NCI-H510A treated with DMSO at 0.1 percent for 48 hours (cell line): ENCODE data around the gene CMSS1.

ENCODE experiments used
- DNase-seq: peaks from one replicate; lab custom pipeline; 2025; lab: John Stamatoyannopoulos, UW

The CMSS1 gene

DNA sequence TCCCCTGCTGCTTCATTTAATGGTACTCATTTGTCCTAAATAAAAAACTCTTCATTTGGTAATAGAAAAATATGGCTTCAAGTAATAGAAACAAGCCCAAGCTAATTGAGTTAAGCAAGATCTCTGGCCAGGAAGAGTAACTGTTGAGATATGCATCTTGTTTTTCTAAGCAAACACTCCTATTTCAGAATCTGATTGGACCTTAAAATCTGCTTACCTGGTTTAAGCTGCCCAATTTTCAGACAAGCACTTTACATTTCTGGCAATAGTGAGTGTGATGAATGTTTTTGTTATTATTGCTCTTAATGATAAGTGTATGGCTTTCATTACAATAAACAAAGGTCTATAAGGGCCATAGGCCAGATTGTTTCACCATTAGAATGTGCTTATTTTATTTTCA lies 86.2 kb downstream of the CMSS1 start:
- no peak for DNase-seq

DNA sequence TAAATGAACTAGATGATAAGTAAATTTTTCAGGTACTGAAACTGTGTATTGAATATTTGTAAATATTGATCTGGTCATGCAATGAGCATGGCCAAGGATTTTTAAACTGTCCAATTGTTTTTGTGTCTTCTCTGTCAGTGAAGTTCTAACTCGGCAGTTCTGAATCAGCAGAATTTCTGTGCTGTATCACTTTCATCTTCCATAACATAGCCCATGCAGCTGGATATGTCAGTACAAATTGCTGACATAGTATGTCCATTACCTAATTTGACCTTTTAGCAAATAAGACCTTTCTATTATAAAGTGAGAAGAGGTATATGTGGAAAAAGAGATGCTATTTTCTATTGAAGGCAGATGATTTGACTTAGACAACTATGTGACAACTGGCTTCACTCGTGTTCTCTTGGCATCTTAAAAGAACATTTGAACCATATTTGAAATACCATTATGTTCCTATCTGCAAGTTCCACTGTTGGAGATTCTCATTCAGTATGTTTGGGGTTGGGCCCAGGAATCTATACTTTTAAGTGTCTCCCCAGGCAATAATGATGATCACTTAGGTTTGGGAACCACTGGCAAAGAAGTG lies 90.4 kb downstream of the CMSS1 start:
- no peak for DNase-seq

DNA sequence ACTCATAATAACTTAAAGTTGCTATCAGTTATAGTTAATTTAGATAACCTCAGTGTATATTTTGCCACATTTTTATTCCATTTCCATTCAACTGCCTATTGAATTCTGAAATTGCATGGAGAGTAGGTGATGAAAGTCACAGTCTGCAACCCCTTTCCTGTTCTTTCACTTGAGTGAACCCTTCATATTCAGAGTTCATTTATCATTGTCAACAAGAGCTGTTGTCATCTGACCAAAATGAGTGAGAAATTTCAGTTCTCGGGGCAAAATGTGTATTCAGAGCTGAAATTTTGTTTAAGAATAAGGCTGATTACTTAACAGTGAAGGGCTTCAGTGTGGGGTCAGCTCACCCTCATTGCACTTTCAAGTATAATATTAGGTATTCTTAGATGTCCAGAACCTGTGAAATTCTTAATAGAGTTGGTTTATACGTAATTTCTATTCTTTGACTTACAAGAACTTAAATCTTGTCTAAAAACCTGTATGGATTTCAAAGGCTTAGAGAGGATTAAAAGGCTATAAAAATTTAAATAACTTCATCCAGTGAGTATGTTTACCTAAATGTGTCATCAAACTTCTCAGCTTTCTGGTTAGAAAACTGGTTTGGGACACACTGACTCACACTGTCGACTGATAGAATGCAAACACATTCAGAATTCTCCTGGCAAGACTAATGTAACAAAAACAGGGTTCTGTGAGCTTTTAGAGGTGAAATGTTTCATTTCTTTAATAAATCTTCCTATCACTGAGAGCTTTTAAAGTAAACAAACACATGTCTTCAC lies 92.2 kb downstream of the CMSS1 start:
- DNase-seq, result no peak

DNA sequence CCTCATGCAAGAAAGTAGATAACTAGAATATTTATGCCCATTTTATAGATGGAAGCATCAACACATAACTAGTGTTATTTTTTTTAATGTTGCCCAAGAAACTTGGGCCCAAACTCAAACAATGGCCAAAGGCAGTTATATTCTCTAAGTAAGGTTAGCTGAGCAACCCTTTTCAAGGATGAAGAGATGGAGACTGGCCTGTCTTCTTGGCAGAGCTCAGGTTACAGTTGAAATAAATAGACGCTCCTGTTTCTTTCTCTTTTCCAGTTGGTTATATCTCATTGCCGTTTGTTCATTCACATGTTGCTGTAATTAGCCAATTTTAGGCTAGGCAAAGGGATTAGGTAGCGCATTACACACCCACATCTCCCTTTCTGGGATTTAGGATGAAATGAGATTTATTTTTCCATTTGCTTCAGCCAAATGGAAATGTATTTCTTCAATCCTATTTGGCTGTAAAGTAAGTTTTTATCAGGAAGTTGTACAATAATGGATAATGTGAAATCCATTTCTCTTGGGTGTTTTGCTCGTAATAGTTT lies 93.2 kb downstream of the CMSS1 start:
- DNase-seq, result no peak

DNA sequence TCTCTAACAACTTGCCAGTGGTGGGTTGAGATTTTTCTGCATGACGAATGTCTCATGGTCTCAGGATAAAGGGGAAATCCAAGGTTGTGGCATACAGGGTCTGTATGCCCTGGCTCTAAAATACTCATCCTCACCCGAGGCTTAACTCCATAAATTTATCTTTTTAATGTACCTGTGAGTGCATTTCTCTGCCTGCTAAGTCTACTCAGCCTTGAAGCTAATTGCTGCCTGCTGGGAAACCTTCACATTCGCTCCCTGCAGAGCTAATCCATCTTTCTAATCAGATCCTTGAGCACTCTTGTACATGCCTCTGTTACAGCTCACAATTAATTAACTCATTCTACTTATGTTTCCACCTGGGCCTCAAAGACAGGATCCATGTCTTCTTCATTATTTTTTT lies 93.8 kb downstream of the CMSS1 start:
- no peak for DNase-seq

DNA sequence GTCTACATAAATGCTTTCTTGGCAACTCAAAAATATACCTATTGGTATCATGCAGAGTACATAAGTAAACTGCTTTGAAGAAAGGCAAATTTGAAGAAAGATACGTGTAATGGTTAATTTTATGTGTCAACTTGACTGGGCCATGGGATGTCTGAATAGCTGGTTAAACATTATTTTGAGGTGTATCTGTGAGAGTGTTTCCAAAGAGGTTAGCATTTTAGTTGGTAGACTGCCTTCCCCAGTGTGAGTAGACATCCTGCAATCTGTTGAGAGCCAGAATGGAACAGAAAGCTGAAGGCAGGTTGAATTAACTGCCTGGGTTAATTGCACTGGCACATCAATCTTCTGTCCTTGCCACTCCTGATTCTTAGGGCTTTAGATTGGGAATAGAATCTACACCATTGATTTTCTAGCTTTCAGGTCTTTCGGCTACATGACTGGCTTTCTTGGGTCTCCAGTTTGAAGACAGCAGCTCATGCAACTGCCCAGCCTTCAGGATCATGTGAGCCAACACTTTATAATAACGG lies 98.3 kb downstream of the CMSS1 start:
- no peak for DNase-seq

DNA sequence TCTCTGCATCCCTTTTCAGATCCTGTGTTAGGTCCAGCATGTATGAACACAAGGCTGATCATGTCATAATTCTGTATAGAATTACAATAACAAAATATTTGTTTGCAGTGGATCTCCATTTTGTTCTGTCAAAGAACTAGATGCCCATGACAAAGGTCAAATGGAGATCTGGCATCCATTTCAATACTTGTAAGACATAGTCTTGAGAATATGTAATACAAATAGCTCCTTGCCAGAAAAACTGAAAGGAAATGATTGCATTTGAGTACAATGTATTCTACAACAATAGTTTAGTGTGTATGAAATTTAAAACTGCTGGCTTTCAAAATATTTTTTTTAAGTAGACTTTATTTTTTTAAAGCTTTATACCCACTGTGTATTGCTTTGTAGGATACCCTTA lies 101.1 kb downstream of the CMSS1 start:
- no peak for DNase-seq

DNA sequence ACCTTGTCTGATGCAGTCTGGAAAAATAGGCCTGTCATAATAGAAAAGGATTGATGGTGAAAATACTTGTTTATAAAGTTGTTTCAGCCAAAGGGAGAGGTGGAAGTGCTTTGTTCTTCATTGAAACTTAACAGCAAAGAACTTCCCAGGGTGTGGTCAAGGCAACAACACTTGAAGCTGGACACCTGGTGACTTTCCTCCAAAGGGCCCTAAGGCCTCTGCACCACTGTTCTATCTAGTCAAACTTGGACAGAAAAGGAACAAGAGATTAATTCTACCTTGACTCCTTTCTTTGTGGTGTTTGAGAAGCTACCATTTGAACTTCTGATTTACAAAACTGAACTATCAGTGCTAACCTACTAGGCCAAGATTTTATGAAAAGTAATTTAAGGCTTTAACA lies 102.0 kb downstream of the CMSS1 start:
- DNase-seq, result no peak

DNA sequence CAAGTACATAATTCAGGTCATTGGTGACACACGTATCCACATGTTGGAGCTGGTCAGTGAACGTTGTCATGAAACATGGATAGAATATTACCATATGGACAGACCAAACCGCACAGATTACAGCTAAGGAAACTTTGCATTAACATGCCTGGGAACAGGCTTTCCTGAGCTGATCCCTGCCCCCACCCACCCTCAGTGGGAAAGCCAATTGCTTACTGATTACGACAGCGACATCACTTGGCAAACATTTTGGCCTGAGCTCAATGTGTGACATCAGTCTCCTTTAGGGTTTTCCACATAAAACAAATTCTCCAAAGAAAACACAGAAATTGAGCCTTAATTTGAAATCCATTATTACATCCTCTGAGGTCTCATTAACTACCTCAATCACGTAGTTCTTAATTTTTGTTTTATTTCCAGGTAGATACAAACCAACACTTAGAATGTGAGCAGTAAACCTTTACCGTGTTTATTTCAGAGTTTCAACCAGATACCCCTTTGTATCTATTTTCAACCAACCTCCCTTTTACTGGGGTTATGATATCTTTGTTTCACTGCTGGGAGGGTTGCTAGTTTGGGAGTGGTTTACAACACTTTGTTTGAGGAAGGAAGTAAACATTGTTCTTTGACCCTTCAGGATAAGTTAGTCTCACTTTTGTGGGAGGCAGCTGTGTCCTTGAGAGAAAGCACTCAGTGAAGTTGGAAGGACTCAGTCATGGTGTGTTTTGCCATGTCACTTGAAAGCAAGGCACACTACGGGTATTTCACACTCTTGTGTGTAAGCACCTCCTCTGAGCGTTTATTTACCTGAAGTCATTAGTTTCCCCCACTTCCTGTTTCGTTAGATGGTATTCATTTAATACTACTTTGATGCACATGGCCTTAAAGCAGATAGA lies 103.1 kb downstream of the CMSS1 start:
- peak; percentile 61 for DNase-seq

DNA sequence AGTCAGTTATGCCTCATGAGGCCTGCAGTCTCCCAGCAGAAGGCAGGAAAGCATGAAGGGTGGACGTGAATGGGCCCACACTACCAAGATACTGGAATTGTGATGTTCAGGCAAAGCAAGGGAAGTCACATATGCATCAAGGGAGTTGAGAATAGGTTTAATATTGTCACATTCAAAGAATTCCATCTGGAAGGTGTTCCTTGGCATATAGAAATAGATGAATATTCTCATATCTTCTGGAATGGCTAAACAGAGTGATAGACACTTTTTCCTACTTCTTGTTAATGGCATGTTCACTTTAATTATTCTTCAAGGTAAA lies 103.7 kb downstream of the CMSS1 start:
- no peak for DNase-seq

DNA sequence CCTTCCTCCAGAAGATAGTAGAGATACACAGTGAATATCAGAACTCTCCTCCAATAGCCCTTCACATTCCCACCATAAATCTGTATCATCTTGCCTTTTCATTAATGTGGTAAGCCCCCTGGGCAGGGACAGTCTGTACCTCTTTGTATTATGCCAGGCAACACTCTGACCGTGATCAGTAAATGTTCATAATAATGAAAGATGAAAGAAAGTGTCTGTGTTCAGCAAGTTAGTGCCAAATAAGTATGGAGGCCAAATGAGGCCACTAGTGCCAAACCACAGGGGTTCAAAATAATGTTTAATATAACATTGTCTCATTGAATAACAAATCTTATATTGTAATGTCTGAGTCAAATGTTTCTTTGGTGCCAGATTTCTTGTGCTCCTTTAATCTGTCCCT lies 104.3 kb downstream of the CMSS1 start:
- no peak for DNase-seq

DNA sequence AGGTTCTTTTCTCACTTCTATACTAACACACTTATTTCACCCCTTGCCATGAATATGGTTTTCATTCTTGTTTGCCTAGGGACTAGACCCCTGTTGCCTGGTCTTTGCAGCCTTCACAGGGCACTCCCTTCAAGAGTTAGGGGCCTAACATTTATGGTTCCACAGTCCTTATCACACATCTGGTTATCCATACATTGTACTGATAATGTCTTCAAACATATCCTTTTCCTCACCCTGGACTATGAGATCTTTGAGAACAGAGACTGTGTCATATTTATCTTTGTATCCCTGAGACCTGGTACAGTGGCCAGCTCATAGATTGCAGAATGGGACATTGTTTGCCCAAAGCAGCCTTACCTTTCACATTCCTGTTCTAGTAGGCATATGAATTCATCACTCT lies 106.2 kb downstream of the CMSS1 start:
- no peak for DNase-seq

DNA sequence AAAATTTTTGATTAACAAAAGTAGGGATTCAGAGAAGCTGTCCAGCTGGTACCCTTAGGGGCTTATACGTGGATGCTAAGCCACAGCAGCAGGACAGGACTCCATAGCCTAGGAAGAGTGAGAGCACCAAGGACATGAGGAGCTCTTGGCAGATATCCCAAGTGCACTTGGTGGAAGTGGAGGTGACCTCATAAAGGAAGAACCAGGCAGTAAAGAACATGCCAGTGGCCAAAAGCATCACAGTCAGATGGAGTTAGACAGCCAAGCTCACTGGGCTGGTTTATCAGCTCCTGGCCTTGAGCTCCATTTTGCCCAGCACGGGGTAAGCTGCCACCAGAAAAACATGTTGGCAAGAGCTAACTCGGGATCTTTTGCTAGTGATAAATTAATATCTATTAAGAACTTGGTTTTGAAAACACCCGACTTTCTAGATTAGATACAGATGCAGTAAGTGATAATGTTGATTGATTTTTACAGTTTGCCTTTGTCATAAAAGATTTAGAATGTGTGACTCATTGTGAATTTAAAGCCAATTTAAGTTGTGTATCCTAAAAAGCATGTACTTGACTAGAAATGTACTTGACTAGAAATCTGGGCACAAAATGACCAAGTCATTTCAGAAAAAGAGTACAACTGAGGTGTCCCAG lies 108.0 kb downstream of the CMSS1 start:
- peak; percentile 29 for DNase-seq

DNA sequence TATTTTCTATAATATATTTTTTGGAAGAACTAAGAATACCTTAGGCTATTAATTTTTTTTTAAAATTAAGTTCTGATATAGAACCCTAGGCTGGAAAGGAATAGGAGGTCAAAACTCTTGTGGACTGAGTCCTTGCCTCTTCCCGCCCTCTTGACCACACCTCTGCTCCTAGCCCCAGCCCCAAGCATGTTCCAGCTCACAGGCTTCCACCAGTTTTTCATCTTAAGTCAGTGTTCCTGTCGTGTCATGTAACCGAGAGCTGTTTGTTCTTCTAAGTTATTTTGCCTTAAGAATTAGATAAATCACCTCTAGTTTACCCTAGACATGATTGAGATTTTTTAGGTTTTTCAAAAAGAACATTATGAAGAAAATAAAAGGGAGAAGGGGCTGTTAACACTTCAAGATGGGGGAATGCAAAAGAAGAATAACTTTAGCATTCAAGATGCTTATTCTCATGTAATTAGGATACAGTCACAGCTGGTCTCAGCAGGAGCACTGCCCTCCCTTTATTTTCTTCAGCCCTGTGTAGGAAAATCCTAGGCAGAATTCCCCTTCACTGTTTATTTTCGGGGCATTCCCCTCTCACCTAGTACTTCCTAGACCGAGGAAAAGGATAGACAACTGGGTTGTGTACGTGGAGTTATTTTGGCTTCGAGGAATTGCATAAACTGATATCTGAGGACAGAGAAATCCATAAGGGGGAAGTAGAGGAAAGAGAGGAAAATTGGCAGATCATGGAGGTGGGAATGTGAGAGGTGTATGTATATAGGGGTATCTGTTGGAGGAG lies 110.2 kb downstream of the CMSS1 start:
- no peak for DNase-seq

DNA sequence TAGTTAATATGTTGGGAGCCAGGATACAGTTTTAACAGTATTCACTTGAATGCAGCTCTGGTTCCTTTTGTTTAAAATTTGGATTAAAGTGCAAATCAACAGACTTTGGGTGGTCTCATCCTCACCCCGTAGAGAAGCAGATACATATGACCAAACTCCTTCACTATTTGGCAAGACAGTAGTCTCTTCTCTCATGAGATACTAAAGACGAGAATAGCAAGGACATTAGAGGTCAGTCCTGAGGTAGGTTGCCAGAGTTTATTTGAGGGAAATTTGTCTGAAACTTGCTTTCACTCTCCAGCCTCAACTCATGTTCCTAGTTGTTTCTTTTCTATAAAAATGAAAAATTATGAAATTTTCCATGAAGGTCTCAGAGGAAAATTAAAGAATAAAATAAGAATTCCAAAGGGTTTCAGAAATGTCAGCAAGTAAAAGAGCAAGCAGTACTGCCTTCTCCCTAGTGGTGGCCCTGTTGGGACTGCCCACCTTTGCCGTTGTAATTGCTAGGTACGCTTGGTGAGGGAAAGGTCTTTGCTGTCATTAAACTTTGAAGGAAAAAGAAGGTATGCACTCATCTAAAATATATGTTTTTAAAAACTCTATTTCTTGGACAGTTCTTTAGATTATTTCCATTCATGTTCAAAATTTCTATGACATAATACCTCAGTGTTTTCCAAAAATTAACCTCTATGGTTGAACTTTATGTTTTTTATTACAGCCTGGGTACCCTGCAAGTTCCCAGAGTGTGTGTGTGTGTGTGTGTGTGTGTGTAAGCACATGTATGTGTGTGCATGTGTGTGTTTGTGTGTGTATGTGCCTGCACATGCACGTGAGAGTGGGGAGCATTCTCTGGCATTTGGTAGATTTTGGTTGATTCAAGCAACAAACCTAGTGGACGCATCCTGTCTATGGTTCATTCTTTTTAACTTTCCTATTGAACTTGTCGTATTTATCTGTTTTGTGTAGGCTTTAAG lies 111.4 kb downstream of the CMSS1 start:
- DNase-seq, result no peak

DNA sequence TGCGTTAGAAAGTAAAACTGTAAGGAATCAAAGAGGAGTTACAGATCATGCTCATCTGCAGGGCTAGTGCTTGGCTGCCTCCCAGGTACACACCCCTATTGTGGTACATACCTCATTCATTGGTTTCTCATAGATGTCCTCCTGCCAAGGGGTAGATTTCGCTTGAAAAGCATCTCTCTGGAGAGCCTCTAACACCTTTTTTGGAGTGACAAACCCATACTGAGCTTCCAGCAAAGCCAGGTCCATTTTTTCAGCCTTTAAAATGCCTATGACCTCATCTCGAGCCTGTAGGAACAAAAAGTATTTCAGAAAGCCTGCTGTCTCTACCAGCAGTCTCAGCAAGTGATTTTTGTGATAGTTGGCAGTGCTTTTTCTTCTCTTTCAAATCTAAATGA lies 112.1 kb downstream of the CMSS1 start:
- DNase-seq, result no peak

DNA sequence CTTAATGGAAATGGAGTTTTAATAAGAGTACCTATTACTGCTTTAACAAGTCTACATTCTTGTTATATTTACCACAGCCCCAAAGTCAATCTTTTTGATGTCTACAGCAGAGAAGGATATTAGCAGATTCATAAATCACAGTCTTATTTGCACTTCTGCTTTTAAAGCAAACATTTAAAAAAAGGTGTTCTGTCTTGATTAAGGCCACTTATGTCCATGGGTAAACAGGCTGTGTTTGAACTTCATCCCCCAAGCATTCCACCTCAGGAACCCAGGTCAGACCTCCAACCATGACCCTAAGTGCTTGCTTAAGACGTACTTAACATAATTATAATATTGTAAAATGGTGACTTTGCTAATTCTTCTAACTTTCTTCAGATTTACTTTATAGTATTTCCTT lies 113.4 kb downstream of the CMSS1 start:
- DNase-seq, result no peak

DNA sequence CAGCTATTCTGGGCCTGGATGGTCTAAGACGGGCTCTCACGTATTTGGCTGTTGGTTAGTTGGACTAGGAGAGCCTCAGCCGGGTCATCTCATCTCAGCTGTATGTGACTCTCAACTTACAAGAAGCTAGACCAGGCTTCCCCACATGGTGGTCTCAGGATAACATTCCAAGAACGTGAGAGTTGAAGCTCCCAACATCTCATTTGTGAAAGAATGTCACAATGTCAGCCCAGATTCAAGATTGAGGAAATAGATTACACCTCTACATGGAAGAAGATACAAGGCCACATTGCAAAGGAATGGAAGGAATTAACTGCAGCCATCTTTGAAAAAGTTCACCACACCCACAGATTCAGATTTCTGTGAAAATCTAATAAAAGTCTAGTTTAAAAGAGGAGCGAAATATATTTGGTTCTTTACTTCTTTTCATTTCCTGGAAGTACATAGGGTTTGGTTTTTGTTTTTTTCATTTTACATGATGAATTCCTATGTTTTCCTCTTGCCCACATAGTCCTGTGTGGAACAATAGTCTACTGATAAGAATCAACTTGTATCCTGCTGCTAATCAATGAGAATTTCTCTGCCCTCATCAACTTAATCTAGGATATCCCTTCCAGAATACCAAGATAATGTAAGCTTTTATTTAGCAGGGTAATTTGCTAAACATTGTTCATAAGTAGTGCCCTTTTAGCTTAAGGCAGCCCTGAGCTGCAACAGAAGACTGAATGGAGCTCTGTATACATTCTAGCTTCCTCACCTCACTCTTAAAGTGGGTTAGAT lies 116.5 kb downstream of the CMSS1 start:
- no peak for DNase-seq
